Measurements from ENCODE around the gene ZGLP1.
A peak's percentile ranks its signal among the peaks of the same experiment; 100 is the strongest.

Gene ZGLP1

GRCh38 chr19:10259162-10259905 lies 50.3 kb downstream of the ZGLP1 start:
- Histone ChIP-seq H3K27me3 (replicated peaks) (no peaks in the 10 kb centered on the region), H3K27ac (no peak overlapping the region), H3K36me3 (replicated peaks) (peaks cover 26% of the 10 kb centered on the region), H3K4me3 (ENCODE audit: low read depth, low read length) (no peak overlapping the region)
- peak; percentile 79 for DNase-seq
- in situ Hi-C loops (cut with HindIII; ENCODE audit: low pct_ligation_motif_present, low sequenced_read_pairs) = no loop called here
- peak; percentile 82 for TF ChIP-seq CTCF (IDR thresholded peaks at IDR 0.05; ENCODE audit: low read depth, low read length, missing control alignments)

GRCh38 chr19:10258080-10258710 lies 51.4 kb downstream of the ZGLP1 start:
- Histone ChIP-seq H3K27ac (no peak overlapping the region), H3K27me3 (replicated peaks) (no peaks in the 10 kb centered on the region), H3K36me3 (replicated peaks) (peaks cover 29% of the 10 kb centered on the region), H3K4me3 (ENCODE audit: low read depth, low read length) (no peak overlapping the region)
- in situ Hi-C loops (cut with HindIII; ENCODE audit: low pct_ligation_motif_present, low sequenced_read_pairs) = no loop called here
- no peak for DNase-seq
- TF ChIP-seq CTCF (IDR thresholded peaks at IDR 0.05; ENCODE audit: low read depth, low read length, missing control alignments) = no peak

GRCh38 chr19:10256970-10257615 lies 52.5 kb downstream of the ZGLP1 start:
- no peak for TF ChIP-seq CTCF (IDR thresholded peaks at IDR 0.05; ENCODE audit: low read depth, low read length, missing control alignments)
- in situ Hi-C loops (cut with HindIII; ENCODE audit: low pct_ligation_motif_present, low sequenced_read_pairs) = no loop called here

DNA sequence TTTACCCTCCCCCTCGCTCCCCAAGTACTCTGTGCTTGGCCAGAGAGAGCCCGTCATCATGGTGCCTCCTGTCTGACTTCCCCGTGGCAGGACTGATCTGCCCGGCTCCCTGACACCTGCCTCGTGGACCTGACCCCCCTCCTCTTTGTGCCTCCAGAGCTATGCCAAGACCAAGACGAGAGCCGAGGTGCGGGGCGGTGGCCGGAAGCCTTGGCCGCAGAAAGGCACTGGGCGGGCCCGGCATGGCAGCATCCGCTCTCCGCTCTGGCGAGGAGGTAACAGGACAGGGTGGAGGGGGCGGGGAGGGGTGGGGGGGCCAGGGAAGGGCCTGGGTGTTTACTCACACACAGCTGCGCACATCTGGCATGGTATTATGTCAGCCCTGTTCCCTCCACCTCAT lies 53.1 kb downstream of the ZGLP1 start:
- TF ChIP-seq CTCF (IDR thresholded peaks at IDR 0.05; ENCODE audit: low read depth, low read length, missing control alignments) = no peak
- H3K27me3 ChIP-seq (replicated peaks) = no peaks in the 10 kb centered on the region
- no peak for DNase-seq
- no peak overlapping the region for H3K4me3 ChIP-seq (ENCODE audit: low read depth, low read length)
- in situ Hi-C loops (cut with HindIII; ENCODE audit: low pct_ligation_motif_present, low sequenced_read_pairs) = no loop called here
- peaks cover 29% of the 10 kb centered on the region for H3K36me3 ChIP-seq (replicated peaks)
- H3K27ac ChIP-seq = no peak overlapping the region

More at GRCh38 chr19:10256970-10257615, 52.5 kb downstream of the ZGLP1 start:
- Histone ChIP-seq H3K27ac (no peak overlapping the region), H3K36me3 (replicated peaks) (peaks cover 29% of the 10 kb centered on the region), H3K27me3 (replicated peaks) (no peaks in the 10 kb centered on the region), H3K4me3 (ENCODE audit: low read depth, low read length) (no peak overlapping the region)
- no peak for DNase-seq

DNA sequence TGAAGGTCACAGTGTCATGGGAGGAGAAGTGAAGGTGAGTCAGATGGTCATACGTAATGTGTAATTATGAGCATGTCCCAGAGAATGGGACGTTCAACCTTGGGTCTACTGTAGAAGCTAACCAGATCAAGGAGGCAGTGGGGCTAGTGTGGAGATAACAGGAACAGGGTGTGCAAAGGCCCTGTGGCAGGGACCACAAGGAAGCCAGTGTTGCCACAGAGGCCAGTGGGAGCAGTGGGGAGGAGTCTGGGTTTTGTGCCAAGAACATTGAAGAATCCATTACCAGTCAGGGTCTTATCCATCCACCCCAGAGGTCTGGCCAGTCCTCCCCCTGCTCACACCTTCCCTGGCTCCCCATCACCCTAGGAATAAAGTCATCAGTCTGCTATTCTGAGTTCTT lies 54.3 kb downstream of the ZGLP1 start:
- Histone ChIP-seq H3K4me3 (ENCODE audit: low read depth, low read length) (no peak overlapping the region), H3K27me3 (replicated peaks) (no peaks in the 10 kb centered on the region), H3K27ac (no peak overlapping the region), H3K36me3 (replicated peaks) (peaks cover 29% of the 10 kb centered on the region)
- in situ Hi-C loops (cut with HindIII; ENCODE audit: low pct_ligation_motif_present, low sequenced_read_pairs) = no loop called here
- no peak for TF ChIP-seq CTCF (IDR thresholded peaks at IDR 0.05; ENCODE audit: low read depth, low read length, missing control alignments)
- no peak for DNase-seq

Data from brain microvascular endothelial cell (primary cell).